Parathyroid adenoma (tissue), 2 donors: ENCODE data around the gene ARR3.

ENCODE experiments used
- H2AFZ ChIP-seq: fragments of 300-600 bp; sonication (generic); one replicate; pipeline ENCODE4 v1.7.0; 2017; ENCODE audit warnings: antibody characterized with exemption, mild to moderate bottlenecking
- H3K27ac ChIP-seq: fragments of 300-600 bp; sonication (generic); one replicate; pipeline ENCODE4 v1.7.0; 2017
- H3K27me3 ChIP-seq: fragments of 300-600 bp; sonication (generic); one replicate; pipeline ENCODE4 v1.7.0; 2017; ENCODE audit warnings: low read length; ENCODE audit not compliant: control insufficient read depth, insufficient read depth
- H3K36me3 ChIP-seq: fragments of 300-600 bp; sonication (generic); one replicate; pipeline ENCODE4 v1.7.0; 2017; ENCODE audit warnings: low read length; ENCODE audit not compliant: control insufficient read depth, insufficient read depth
- H3K4me1 ChIP-seq: fragments of 300-600 bp; sonication (generic); one replicate; pipeline ENCODE4 v1.7.0; 2017; ENCODE audit warnings: control low read depth
- H3K4me2 ChIP-seq: fragments of 300-600 bp; sonication (generic); one replicate; pipeline ENCODE4 v1.7.0; 2017; ENCODE audit warnings: low read length
- H3K4me3 ChIP-seq: fragments of 300-600 bp; sonication (generic); one replicate; pipeline ENCODE4 v1.7.0; 2017; ENCODE audit warnings: low read depth, low read length
- H3K79me2 ChIP-seq: fragments of 300-600 bp; sonication (generic); one replicate; pipeline ENCODE4 v1.7.0; 2017; ENCODE audit warnings: control low read depth
- H3K9ac ChIP-seq: fragments of 300-600 bp; sonication (generic); one replicate; pipeline ENCODE4 v1.7.0; 2017; ENCODE audit warnings: mild to moderate bottlenecking
- H3K9me3 ChIP-seq: fragments of 300-600 bp; sonication (generic); one replicate; pipeline ENCODE4 v1.7.0; 2017; ENCODE audit warnings: low read length; ENCODE audit not compliant: control insufficient read depth
- CTCF ChIP-seq: fragments of 300-600 bp; sonication (generic); IDR thresholded peaks from one replicate; pipeline ENCODE4 v1.7.0; 2017; ENCODE audit warnings: antibody characterized with exemption, mild to moderate bottlenecking
- donor health status: primary hyperparathyroidism.

The ARR3 gene

GRCh38 chrX:70268034-70268433 is at the start of gene ARR3:
Gene ARR3 (plus strand): TSS chrX:70268334. CDS start chrX:70269386, 1,052 bp downstream.
- no peak within 1 kb of the TSS for H3K4me2 ChIP-seq
- H3K27me3 ChIP-seq, result no peaks in the 10 kb centered on the region
- H3K4me1 ChIP-seq, result no peaks in the 10 kb centered on the region

GRCh38 chrX:70219938-70220764 is 48.0 kb upstream of the ARR3 start:
- Histone ChIP-seq H3K9ac (no peak overlapping the region), H3K27me3 (no peaks in the 10 kb centered on the region), H2AFZ (no peak overlapping the region), H3K9me3 (no peaks in the 10 kb centered on the region), H3K4me2 (no peak overlapping the region), H3K27ac (no peak overlapping the region), H3K36me3 (no peaks in the 10 kb centered on the region), H3K4me3 (no peak overlapping the region), H3K79me2 (no peaks in the 10 kb centered on the region), H3K4me1 (no peaks in the 10 kb centered on the region)
- no peak for TF ChIP-seq CTCF

More at GRCh38 chrX:70268034-70268433, at the start of gene ARR3:
- Histone ChIP-seq H3K9me3 (no peaks in the 10 kb centered on the region), H2AFZ (no peak within 1 kb of the TSS), H3K9ac (no peak within 1 kb of the TSS), H3K4me3 (no peak within 1 kb of the TSS), H3K79me2 (no peaks in the 10 kb centered on the region), H3K27ac (no peak within 1 kb of the TSS), H3K36me3 (no peaks in the 10 kb centered on the region)
- no peak for TF ChIP-seq CTCF

GRCh38 chrX:70226048-70226447 is 42.1 kb upstream of the ARR3 start:
- Histone ChIP-seq H3K4me2 (no peak overlapping the region), H2AFZ (no peak overlapping the region), H3K79me2 (no peaks in the 10 kb centered on the region), H3K27ac (no peak overlapping the region), H3K4me1 (no peaks in the 10 kb centered on the region), H3K4me3 (no peak overlapping the region), H3K9me3 (no peaks in the 10 kb centered on the region), H3K36me3 (no peaks in the 10 kb centered on the region), H3K27me3 (no peaks in the 10 kb centered on the region), H3K9ac (no peak overlapping the region)
- no peak for TF ChIP-seq CTCF

GRCh38 chrX:70226687-70227086 is 41.4 kb upstream of the ARR3 start:
- Histone ChIP-seq H3K4me3 (no peak overlapping the region), H3K27me3 (no peaks in the 10 kb centered on the region), H3K9me3 (no peaks in the 10 kb centered on the region), H3K4me2 (no peak overlapping the region), H3K4me1 (no peaks in the 10 kb centered on the region), H3K36me3 (no peaks in the 10 kb centered on the region), H3K27ac (no peak overlapping the region), H3K9ac (no peak overlapping the region), H2AFZ (no peak overlapping the region), H3K79me2 (no peaks in the 10 kb centered on the region)
- no peak for TF ChIP-seq CTCF

GRCh38 chrX:70231666-70232065 is 36.5 kb upstream of the ARR3 start:
- TF ChIP-seq CTCF, result no peak
- no peaks in the 10 kb centered on the region for H3K36me3 ChIP-seq
- H3K9me3 ChIP-seq, result no peaks in the 10 kb centered on the region
- H3K4me3 ChIP-seq, result no peak overlapping the region
- H3K79me2 ChIP-seq, result no peaks in the 10 kb centered on the region
- H3K4me2 ChIP-seq, result no peak overlapping the region
- H3K27ac ChIP-seq, result no peak overlapping the region
- H2AFZ ChIP-seq, result no peak overlapping the region
- no peaks in the 10 kb centered on the region for H3K27me3 ChIP-seq
- H3K4me1 ChIP-seq, result no peaks in the 10 kb centered on the region
- H3K9ac ChIP-seq, result no peak overlapping the region
